ENCODE measurements around the gene MKRN2.
"Not testable (repeated sequence)": the region's sequence is repeated elsewhere in the genome, so short reads cannot be mapped to it uniquely, and the experiment has no call there.

The MKRN2 gene

DNA sequence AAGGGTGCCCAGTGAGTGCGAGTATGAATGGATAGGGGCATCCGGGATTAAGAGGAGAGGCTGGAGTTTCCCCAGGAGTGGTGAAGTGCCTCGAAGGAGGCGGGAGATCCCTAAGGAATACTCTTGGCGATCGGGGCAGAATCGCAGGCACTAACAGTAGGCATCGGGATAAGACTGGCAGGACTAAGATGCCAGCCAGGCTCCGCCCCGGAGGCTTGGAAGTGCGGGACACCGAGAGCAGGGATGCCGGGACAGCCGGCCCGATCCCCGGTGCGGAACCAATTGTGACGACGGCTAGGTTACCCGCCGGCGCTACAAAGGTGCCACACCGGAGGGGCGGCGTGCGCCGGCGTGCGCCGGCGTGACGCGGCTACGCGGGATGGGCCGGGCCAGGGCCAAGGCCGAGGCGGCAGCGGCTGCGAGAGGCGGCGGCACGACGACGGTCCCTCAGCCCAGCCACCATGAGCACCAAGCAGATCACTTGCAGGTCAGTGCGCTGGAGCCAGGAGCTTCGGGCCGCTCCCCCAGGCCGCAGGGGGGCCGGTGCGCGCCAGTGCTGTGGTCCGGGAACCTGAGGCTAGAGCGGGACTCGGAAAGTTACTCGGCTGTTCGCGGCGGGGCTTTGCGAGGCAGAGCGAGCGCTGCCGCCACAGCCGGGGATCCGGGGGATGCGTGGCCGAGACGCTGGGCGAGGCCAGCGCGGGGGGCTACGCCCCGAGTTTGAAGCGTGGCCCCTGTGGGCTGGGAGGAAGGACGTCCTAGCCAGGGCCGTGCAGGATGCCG lies at the start of gene MKRN2:
TSS of gene MKRN2 (plus strand) at position 398 of the 783 bp plus-strand sequence. CDS start at position 462, 64 bp downstream.
- DNase-seq = peak; percentile 77 to 96 (median 88)
- intact Hi-C loops (cut with DNase I) = loop anchor here (2.0 to 5.0 kb wide), 2 partner anchors 70 to 108 kb away; partner anchors contain the start of gene RAF1

DNA sequence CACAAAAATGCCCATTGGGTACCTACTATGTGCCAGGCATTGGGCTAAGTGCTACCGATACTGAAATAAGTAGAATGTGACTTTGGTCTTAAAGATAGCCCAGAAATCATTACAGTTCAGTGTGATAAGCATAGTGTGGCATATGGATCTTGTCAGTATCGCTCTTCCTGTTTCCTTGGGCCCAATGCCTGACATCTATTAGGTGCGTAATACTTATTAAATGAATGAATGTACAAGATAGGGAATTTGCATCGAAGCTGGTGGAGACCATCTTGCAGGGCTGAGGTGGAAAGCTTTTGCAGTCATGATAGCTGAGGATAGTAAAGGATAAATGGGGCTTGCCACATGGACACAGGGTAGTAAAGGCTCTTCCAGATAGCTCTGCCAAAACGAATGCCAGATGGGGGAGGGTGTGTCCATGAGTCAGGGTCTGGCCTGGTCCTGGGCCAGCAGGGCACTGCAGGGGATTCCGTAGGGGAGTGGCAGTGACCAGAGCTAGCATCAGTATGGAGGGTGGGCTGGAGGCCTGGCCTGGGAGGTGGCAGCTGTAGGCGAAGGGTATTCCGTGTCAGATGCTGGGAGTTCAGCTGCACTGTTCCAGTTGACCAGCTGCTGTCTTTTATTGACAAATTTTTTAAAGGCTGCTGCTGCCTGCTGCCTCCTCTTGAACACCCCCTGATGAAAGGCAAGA lies 49.2 kb upstream of the MKRN2 start:
- DNase-seq = no peak
- intact Hi-C loops (cut with DNase I) = no loop called here

GRCh38 chr3:12508291-12508700 lies 48.6 kb upstream of the MKRN2 start:
- intact Hi-C loops (cut with DNase I) = no loop called here
- DNase-seq = peak in 36 of 42 donors; percentile 10 to 79 (median 47)

DNA sequence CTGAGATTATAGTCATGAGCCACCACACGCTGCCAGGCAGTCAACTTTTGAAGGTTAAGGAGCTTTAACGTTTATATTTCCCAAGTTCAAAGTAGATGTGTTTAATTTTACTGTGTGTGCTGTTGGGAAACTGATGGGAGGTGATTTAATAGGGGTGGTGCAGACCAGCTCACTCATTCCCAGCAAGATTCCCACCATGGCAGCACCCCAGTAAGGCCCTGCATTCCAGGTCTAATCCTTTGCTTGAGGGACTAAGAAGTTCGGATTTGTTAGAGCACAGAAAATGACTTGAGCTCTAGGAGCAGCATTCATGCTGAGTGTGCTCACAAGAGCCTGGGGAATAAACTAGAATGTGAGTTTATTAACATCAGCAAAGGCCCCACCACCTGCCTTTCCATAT lies 47.4 kb upstream of the MKRN2 start:
- DNase-seq = no peak
- intact Hi-C loops (cut with DNase I) = no loop called here

- intact Hi-C loops (cut with DNase I) = no loop called here
- no peak for DNase-seq
These were observed 44.3 kb upstream of the MKRN2 start for GRCh38 chr3:12512534-12513118.

DNA sequence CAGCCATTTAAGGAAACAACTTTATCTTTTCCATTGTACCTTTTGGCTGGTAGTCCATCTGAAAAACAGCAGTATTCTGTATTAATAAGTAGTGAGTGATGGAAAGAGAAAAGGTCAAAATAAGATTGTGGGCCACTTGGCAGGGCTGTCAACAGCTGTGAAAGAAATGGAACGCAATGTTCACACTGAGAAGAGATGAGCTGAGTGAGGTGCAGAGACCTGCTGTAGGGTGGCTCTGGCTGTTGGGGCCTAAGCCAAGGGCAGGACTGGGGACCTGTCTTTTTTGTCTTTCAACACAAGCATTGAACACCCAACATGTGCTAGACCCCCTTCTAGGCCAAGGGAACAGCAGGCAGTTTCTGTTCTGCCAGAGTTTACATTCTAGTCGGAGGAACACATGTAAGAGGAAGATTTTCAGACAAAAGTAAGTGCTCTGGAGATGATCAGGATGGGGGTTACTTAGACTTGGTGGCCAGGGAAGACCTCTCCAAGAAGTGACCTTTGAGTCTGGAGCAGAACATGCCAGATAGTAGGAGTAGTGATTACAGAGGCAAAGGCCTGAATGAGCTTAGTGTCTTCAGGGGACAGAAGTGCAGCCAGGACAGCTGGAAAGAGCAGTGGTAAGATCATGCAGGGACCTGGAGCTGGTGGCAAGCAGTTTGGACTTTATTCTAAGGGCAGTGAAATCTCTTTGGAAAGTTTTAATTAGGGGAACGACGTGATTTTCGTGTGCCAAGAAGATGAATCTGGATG lies 43.0 kb upstream of the MKRN2 start:
- no peak for DNase-seq
- intact Hi-C loops (cut with DNase I) = no loop called here

DNA sequence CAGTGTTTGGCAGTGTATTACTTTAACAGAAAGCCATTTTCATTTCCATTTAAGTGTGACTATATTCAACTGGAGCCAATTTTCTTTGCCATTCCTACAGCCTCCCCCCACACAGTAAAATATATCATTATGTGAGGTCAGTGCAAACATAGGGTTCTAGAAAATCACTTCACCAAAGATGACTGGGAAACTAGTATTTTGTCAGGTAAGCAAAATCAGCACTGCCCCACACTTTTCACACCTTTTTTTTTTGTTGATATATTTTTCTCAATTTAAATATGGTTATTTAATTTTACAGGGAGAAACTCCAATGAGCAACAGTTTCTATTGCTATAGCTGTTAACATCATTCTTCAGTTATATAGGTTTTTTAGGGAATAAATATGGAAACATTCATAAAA lies 41.3 kb upstream of the MKRN2 start:
- DNase-seq = no peak
- intact Hi-C loops (cut with DNase I) = no loop called here

DNA sequence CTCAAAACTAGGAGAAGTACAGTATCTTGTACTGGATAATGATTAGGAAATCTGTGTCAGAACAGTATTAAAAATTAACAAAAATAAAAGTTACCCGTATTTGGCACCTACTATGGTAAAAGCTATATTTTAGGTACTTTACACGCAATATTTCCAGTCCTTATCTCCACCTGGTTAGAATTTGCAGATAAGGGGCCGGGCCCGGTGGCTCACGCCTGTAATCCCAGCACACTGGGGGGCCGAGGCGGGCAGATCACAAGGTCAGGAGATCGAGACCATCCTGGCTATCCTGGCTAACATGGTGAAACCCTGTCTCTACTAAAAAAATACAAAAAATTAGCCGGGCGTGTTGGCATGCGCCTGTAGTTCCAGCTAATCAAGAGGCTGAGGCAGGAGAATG lies 40.0 kb upstream of the MKRN2 start:
- DNase-seq = no peak
- intact Hi-C loops (cut with DNase I) = no loop called here

- DNase-seq = no peak
- intact Hi-C loops (cut with DNase I) = no loop called here
These were observed 38.4 kb upstream of the MKRN2 start for GRCh38 chr3:12518261-12519028.

DNA sequence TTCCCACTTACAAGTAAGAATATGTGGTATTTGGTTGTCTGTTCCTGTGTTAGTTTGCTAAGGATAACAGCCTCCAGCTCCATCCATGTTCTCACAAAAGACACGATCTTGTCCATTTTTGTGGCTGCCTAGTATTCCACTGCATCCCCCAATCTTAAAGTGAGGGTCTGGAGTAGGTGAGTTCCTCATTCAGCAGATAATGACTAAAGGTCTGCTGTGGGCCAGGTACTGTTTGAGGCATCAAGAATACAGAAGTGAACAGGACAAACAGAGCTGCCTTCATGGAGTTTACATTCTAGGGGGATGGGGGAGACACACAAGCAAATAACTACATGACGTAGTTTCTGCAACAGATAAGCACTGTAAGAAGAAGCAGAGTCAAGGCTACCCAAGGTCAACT lies 35.9 kb upstream of the MKRN2 start:
- no peak for DNase-seq
- intact Hi-C loops (cut with DNase I) = no loop called here

DNA sequence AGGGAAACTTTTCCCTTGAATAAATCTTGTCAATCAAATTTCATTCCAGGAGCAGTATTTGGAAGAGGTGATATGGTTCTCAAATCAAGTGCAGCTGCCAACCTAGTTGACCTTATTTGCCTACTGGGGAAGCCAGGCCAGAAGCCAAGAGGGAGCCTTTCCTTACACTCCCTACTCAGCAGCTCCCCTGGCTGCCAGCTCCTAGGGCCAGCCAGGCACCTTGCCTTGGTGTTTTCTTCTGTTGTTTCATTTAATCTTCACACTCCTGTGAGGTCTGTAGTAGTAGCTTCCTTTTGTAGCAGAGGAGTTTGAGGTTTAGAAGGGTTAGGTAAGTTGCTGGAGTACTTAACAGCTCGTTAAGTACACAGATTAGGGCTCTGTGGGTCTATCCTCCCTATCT lies 34.2 kb upstream of the MKRN2 start:
- intact Hi-C loops (cut with DNase I) = no loop called here
- no peak for DNase-seq

- intact Hi-C loops (cut with DNase I) = no loop called here
These were observed 29.1 kb upstream of the MKRN2 start for GRCh38 chr3:12527757-12528143.

GRCh38 chr3:12532182-12532581 lies 24.7 kb upstream of the MKRN2 start:
- intact Hi-C loops (cut with DNase I) = no loop called here
- peak in 21 of 42 donors; percentile 9 to 73 (median 37) for DNase-seq

More at GRCh38 chr3:12527757-12528143, 29.1 kb upstream of the MKRN2 start:
- DNase-seq = no peak

- intact Hi-C loops (cut with DNase I) = no loop called here
These were observed 20.5 kb upstream of the MKRN2 start for GRCh38 chr3:12536423-12536822.

GRCh38 chr3:12541625-12542024 lies 15.3 kb upstream of the MKRN2 start:
- DNase-seq = peak in 16 of 42 donors; percentile 15 to 56 (median 32)
- intact Hi-C loops (cut with DNase I) = no loop called here

More at GRCh38 chr3:12536423-12536822, 20.5 kb upstream of the MKRN2 start:
- no peak for DNase-seq

GRCh38 chr3:12543497-12543896 lies 13.4 kb upstream of the MKRN2 start:
- DNase-seq; intact Hi-C loops (cut with DNase I): not testable (repeated sequence)

GRCh38 chr3:12544652-12545472 lies 12.0 kb upstream of the MKRN2 start:
- DNase-seq = no peak
- intact Hi-C loops (cut with DNase I) = no loop called here

DNA sequence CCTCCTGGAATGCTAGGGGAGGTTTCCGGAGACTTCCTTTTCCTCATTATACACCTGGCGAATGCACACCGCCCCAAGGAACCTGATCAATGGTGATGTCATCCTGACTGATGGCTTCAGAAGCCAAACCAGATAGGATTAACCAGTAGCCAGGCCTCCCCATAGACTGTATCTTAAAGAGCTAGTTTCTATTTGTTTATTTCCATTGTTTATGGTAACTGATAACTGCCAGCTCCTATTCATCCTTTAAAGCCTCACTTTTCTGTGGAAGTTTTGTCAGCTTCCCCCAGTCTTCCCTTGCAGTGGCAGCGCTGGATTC lies 11.5 kb upstream of the MKRN2 start, which contains the start of gene MKRN2OS:
TSS of gene MKRN2OS (minus strand) at position 27 of the 319 bp plus-strand sequence. CDS start 35 bp downstream, outside the sequence.
- DNase-seq = no peak

More for the DNA sequence above, 11.5 kb upstream of the MKRN2 start, which contains the start of gene MKRN2OS:
- intact Hi-C loops (cut with DNase I) = no loop called here
